SH-SY5Y (cell line): ENCODE data around the gene DLG5.

ENCODE experiments used
- GATA2 ChIP-seq: IDR thresholded peaks from 2 replicates; pipeline ENCODE4 v1.6.1; 2011; ENCODE audit warnings: mild to moderate bottlenecking, low read depth, low read length
- GATA3 ChIP-seq: IDR thresholded peaks from 2 replicates; pipeline ENCODE4 v1.6.1; 2011; ENCODE audit warnings: low read depth, mild to moderate bottlenecking, low read length, moderate library complexity

Gene DLG5

GRCh38 chr10:77932016-77932715 is 5.6 kb upstream of the DLG5 start:
- TF ChIP-seq GATA3 (no peak), GATA2 (no peak)

DNA sequence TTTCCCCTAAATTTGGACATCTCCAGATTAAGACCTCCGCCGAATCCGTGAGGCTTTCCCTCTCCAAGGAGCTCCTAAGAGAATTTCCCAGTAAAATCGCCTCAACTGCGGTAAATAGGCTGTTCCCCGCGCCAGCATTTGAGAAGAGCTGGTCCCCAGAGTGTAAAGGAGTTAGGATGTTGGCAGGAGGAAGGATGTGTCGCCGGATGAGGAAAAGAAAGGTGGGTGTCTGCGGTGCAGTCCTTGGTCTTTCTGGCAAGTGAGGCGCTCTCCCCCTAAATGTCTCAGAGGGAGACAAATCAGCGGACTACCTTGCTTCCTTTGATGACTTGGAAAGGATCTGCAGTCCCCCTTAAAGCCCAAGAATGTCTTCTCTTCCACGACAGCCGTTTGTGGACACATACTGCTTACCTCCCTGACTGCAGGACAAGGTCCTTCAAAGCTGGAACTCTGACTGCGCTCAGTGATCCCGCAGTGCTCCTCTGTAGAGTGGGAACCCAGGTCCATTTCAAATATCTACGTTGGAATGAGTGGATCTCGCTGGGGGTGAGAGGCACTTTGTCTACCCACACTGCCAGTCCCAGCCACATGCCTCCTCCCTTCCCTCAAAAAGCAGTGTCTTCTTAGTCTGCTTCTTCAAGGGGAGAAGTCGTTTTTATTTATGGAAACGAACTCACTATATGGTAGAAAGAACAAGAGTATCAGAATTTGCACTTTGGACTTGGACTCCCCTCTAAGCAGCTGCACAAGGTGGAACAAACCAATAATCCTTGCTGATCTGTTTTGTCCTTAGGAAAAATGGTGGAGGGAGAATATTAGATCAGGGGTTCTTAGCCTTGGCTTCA is 1.1 kb upstream of the DLG5 start:
- TF ChIP-seq GATA3 (no peak), GATA2 (no peak)

DNA sequence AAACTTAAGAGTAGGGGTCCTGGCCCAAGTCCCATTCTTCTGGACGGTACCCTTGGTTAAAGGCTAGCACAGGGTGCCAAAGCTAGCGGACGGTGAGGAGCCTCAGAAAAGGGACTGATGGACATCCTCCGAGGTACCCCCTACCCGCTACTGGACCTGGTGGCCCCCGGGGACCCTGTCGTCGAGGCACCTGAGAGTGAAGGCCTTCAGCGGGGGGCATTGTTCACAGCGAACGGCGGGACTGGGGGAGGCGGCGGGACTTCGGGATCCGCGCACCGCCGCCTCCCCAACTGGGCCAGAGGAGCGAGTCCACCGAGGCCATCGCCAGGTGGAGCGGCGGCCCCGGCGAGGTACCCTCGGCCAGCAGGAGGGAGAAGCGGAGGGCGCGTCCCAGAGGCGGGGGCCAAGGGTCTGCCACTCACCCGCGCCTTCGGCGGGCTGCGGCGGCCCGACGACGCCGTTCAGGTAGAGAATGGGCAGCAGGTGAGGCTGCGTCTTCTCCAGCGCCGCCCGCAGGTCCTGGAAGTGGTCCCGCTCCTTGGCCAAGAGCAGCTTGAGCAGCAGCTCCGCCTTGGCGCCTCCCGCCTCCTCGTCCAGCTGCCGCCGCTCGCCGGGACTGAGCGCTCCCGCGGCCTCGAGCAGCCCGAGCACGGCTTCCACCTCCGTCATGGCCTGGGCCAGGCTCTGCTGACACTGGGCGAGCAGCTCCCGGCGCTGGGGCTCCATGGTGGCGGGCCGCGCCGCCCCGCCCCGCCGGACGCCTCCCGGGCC is 575 bp downstream of the DLG5 start:
- TF ChIP-seq GATA3 (no peak), GATA2 (no peak)

GRCh38 chr10:77925410-77925794 is 1.2 kb downstream of the DLG5 start:
- no peak for TF ChIP-seq GATA3
- no peak for TF ChIP-seq GATA2

DNA sequence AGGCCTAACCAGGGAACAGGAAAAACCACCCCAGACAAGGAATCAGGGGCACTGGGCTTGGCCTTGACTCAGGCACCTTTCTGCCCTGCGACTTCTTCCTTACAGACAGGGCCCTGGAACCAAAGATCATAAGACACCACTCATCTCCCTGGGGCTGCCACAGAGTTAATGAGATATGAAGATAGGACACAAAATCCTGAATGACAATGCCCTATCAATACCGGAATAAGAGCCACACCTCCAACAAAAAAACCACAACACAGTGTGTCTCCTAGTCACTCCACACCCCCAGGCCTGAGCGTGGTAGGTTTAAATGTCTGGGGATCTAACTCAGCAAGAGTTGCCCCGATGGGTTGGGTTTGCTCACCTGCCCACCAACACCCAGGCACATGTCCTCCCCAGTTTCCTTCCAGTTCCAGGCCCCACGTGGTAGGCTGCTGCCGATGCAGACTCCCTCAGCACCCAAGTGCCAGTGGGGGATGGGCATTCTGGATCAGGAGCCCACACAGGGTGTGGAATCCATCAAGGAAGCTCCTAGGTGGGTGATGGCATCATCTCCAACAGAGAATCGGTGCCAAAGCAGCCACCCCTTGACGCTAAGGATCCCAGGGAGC is 3.9 kb downstream of the DLG5 start:
- TF ChIP-seq GATA2 (no peak), GATA3 (no peak)

- no peak for TF ChIP-seq GATA3
- no peak for TF ChIP-seq GATA2
These were observed 4.5 kb downstream of the DLG5 start for GRCh38 chr10:77922055-77922454.

DNA sequence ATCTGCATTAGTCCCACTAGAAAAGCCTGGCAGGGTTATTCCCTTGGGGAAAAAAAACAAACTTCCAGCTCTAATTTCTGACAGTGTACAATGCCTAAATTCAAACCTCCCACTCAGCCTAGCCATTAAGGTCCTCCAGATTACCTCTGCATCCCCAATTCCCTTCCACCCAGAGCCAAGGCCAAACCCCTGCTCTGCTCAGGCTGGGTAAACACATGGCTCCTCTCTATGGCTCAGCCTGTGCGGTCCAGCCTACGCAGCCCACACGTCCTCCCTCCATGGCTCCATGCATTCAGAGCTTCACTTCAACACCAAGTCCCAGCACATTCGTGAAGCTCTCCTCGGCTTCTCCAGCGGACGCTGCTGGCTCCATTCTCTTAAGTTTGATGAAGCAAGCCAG is 5.2 kb downstream of the DLG5 start:
- TF ChIP-seq GATA2 = no peak
- no peak for TF ChIP-seq GATA3

DNA sequence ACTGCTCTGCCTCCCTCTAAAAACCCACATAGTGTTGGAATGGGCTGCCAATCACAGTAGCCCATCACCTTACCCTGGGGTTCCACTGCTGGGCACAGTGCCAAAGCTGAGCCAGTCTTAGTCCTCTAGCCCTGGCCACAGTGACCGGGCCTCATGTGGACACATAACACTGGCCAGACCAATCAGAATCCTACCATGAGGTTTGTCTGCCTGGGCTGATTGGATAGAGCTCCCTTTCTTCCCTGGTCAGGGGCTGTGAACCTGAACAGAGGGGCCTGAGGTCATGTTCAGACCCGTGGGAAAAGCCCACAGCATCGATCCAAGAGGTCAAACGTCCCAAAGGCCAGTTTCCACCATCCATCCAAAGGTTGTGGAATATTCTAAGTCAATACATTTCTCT is 6.1 kb downstream of the DLG5 start:
- TF ChIP-seq GATA2 = no peak
- no peak for TF ChIP-seq GATA3

- no peak for TF ChIP-seq GATA2
- TF ChIP-seq GATA3 = no peak
These were observed 6.8 kb downstream of the DLG5 start for GRCh38 chr10:77919713-77920108.

DNA sequence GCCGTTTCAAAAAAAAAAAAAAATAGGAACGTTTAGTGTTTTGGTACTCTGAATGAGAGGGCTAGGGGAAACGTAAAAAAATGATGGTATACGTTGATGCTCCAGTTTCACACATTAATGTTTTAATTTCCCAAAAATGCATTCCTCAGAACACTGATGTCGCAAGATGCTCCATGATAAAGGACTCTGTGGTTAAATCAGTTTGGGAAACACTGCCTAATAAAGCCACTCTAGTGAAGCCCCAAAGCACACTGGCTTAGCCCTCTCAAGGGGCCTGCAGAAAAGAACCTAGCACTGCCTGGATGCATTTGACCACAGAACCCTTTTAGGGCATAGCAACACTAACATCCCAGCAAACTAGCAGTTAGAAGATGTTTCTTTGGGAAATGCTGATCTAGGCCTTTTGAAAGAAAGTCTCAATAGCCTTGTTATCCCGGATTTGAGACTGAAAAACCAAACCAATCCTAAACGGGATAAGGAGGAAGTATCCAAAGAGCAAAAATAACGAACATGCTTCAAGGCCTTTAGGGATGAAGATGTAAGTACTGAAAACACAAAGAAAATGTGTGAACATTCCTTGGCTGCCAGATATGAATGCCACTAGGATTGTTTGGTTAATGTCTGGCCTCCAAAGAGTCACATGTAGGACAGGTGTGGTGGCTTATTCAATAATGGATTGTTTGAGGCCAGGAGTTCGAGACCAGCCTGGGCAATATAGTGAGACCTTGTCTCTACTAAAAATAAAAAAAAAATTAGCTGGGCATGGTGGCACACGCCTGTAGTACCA is 11.0 kb downstream of the DLG5 start:
- TF ChIP-seq GATA2 (no peak), GATA3 (no peak)

DNA sequence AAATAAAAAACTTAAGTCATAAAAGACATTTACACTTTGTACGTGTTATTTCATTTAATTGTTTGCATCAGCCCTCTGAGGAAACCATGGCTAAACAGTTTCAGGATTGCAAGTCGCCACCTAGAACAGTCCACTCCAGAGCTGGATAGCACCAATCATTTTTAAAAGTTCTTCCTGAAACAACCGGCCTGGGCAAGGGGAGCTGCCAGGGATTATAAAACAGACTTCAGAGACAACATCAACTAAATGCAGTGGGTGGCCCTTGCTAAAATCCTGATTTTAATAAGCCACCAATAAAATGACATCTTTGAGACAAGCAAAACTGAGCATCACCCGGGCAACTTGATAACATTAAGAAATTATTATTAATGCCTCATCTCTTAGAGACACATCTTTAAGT is 13.5 kb downstream of the DLG5 start:
- TF ChIP-seq GATA3 (no peak), GATA2 (no peak)

DNA sequence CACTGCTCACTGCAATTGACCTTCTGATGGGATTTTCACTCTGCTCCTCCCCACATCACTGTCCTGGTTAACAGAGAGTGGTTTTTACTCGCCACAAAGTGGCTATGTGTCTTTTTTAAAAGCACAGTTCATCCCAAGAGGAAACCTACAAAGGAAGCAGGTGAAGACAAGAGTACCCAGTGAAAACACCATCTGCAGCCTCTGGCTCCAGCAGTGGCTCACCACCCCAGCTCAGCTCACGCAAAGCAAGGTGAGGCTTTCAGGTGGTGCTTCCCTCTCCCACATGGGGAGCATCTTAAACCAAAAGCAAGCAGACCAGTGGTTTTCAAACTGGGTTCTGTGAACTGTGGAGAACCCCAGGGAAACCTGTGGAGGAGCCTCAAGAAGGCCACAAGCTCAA is 14.0 kb downstream of the DLG5 start:
- TF ChIP-seq GATA2 (no peak), GATA3 (no peak)

- TF ChIP-seq GATA2 (no peak), GATA3 (no peak)
These were observed 14.9 kb downstream of the DLG5 start for GRCh38 chr10:77911535-77912123.
